Small intestine (tissue), 7 donors: Measurements from ENCODE around the gene KLKB1. TPM values are rescaled to one million over a fixed set of nuclear protein-coding genes. Genes with fewer than 3 reads are reported as not detected.
"Not testable (repeated sequence)": the region's sequence is repeated elsewhere in the genome, so short reads cannot be mapped to it uniquely, and the experiment has no call there.

Experiments
- DNase-seq, 2 donors: peaks; one replicate each; pipeline versions ENCODE4 v3.0.0 to v3.0.0-alpha.2; 2013
- FAIRE-seq: peaks from 2 replicates; lab custom pipeline; 2012; peaks lifted over from hg19 to GRCh38; lab: Jason Lieb, UNC
- H3K27ac ChIP-seq, 3 donors: one replicate each; pipeline ENCODE4 v1.5.1; 2013; ENCODE audit warnings: low read length in 2 of 3, mild to moderate bottlenecking in 2 of 3, control low read depth in 1 of 3, inconsistent platforms in 1 of 3, low read depth in 1 of 3, moderate library complexity in 1 of 3
- H3K27me3 ChIP-seq, 3 donors: one replicate each; pipeline ENCODE4 v1.6.1; 2013; ENCODE audit warnings: low read length in 3 of 3, inconsistent platforms in 1 of 3; ENCODE audit not compliant: control insufficient read depth in 3 of 3, insufficient read depth in 3 of 3
- H3K36me3 ChIP-seq, 3 donors: one replicate each; pipeline ENCODE4 v1.6.1; 2013; ENCODE audit warnings: low read length in 3 of 3, inconsistent platforms in 1 of 3, low read depth in 1 of 3, mild to moderate bottlenecking in 1 of 3, moderate library complexity in 1 of 3; ENCODE audit not compliant: control insufficient read depth in 3 of 3, insufficient read depth in 2 of 3
- H3K4me1 ChIP-seq, 3 donors: one replicate each; pipeline ENCODE4 v1.6.1; 2013; ENCODE audit warnings: low read length in 2 of 3, inconsistent platforms in 1 of 3, low read depth in 1 of 3, mild to moderate bottlenecking in 1 of 3, moderate library complexity in 1 of 3; ENCODE audit not compliant: control insufficient read depth in 3 of 3, insufficient read depth in 2 of 3
- H3K4me3 ChIP-seq, 3 donors: one replicate each; pipeline ENCODE4 v1.5.1; 2013; ENCODE audit warnings: low read length in 3 of 3, control low read depth in 1 of 3, inconsistent platforms in 1 of 3, low read depth in 1 of 3, mild to moderate bottlenecking in 1 of 3, moderate library complexity in 1 of 3
- H3K9me3 ChIP-seq, 2 donors: one replicate each; pipeline ENCODE4 v1.6.1; 2013; ENCODE audit warnings: low read depth in 1 of 2, low read length in 1 of 2; ENCODE audit not compliant: control insufficient read depth in 2 of 2, insufficient read depth in 1 of 2
- WGBS, 3 donors: extraction: QIAGEN DNeasy Blood & Tissue Kit; methylation state at CpG; one replicate each; pipeline ENCODE4 v1.1.7; 2013; 5-methylcytosine and 5-hydroxymethylcytosine counted together
- polyA plus RNA-seq, 4 donors: library from polyadenylated mRNA; stranded (reverse) in 3 of 4; unstranded in 1 of 4; fragments of 200-250 nt in 3 of 4; fragments of 120-200 nt in 1 of 4; gene quantifications; one replicate each; pipeline versions ENCODE4 v1.2.1 to v1.2.3, GENCODE V29; 2013
- donor health status: healthy with polysubstance abuse.
- donor health status: control.
- donor health status: control.
- donor health status: Bipolar disorder and iron deficiency.
- donor health status: healthy.

KLKB1 gene
- polyA plus RNA-seq, 4 donors = 1.2 to 25.0 (median 9.7) TPM

- DNase-seq = no peak
- Histone ChIP-seq H3K27me3 (no peaks in the 10 kb centered on the region), H3K4me1 (no peaks in the 10 kb centered on the region), H3K9me3 (peaks cover 0 to 4% of the 10 kb centered on the region in 2 donors), H3K36me3 (peaks cover 0 to 5% (median 3%) of the 10 kb centered on the region in 3 donors), H3K27ac (no peak overlapping the region), H3K4me3 (no peak overlapping the region)
- WGBS, 3 donors = 74 to 83% (median 77%) methylated on average over 2 of the region's 2 CpGs
- FAIRE-seq = no peak
These were observed 7.1 kb downstream of the KLKB1 start for GRCh38 chr4:186234367-186234766.

- FAIRE-seq = no peak
- H3K4me1 ChIP-seq = no peaks in the 10 kb centered on the region
- DNase-seq = peak in 1 of 2 donors; percentile 28
- peaks cover 0 to 4% of the 10 kb centered on the region in 2 donors for H3K9me3 ChIP-seq
- H3K36me3 ChIP-seq = peaks cover 0 to 5% (median 3%) of the 10 kb centered on the region in 3 donors
- H3K27me3 ChIP-seq = no peaks in the 10 kb centered on the region
- WGBS, 3 donors = 62 to 80% (median 62%) methylated on average over 4 of the region's 4 CpGs
- H3K4me3 ChIP-seq = no peak overlapping the region
- no peak overlapping the region for H3K27ac ChIP-seq
These were observed 8.8 kb downstream of the KLKB1 start for GRCh38 chr4:186236126-186236525.

GRCh38 chr4:186240452-186240847 is 13.1 kb downstream of the KLKB1 start:
- Histone ChIP-seq H3K4me1 (no peaks in the 10 kb centered on the region), H3K27me3 (no peaks in the 10 kb centered on the region), H3K4me3 (no peak overlapping the region), H3K9me3 (peaks cover 0 to 7% of the 10 kb centered on the region in 2 donors), H3K27ac (no peak overlapping the region), H3K36me3 (peaks cover 0 to 3% (median 0%) of the 10 kb centered on the region in 3 donors)
- FAIRE-seq (no peak), DNase-seq (no peak)
- 78 to 90% (median 88%) methylated on average over 7 of the region's 7 CpGs for WGBS, 3 donors

GRCh38 chr4:186240848-186241491 is 13.7 kb downstream of the KLKB1 start:
- no peak overlapping the region for H3K27ac ChIP-seq
- FAIRE-seq = no peak
- peaks cover 0 to 7% of the 10 kb centered on the region in 2 donors for H3K9me3 ChIP-seq
- H3K4me3 ChIP-seq = no peak overlapping the region
- no peaks in the 10 kb centered on the region for H3K4me1 ChIP-seq
- H3K36me3 ChIP-seq = peaks cover 0 to 3% (median 0%) of the 10 kb centered on the region in 3 donors
- no peaks in the 10 kb centered on the region for H3K27me3 ChIP-seq
- WGBS, 3 donors = 72 to 79% (median 75%) methylated on average over 7 of the region's 7 CpGs
- no peak for DNase-seq

- WGBS, 3 donors = 85 to 88% (median 85%) methylated on average over 4 of the region's 4 CpGs
- DNase-seq = no peak
- H3K4me1 ChIP-seq = no peaks in the 10 kb centered on the region
- no peak overlapping the region for H3K4me3 ChIP-seq
- H3K9me3 ChIP-seq = peaks cover 0 to 7% of the 10 kb centered on the region in 2 donors
- no peak overlapping the region for H3K27ac ChIP-seq
- no peaks in the 10 kb centered on the region for H3K27me3 ChIP-seq
- FAIRE-seq = no peak
- H3K36me3 ChIP-seq = peaks cover 0 to 3% (median 0%) of the 10 kb centered on the region in 3 donors
These were observed 14.3 kb downstream of the KLKB1 start for GRCh38 chr4:186241616-186242015.

- not testable (repeated sequence) for H3K4me3 ChIP-seq, DNase-seq, H3K4me1 ChIP-seq, H3K9me3 ChIP-seq, H3K27me3 ChIP-seq, FAIRE-seq, H3K27ac ChIP-seq, H3K36me3 ChIP-seq
- 86 to 93% (median 88%) methylated on average over 10 of the region's 10 CpGs for WGBS, 3 donors
These were observed 14.7 kb downstream of the KLKB1 start for GRCh38 chr4:186242031-186242430.

GRCh38 chr4:186243331-186243730 is 16.0 kb downstream of the KLKB1 start:
- H3K27me3 ChIP-seq = no peaks in the 10 kb centered on the region

GRCh38 chr4:186244835-186245234 is 17.5 kb downstream of the KLKB1 start:
- H3K4me3 ChIP-seq = no peak overlapping the region
- H3K9me3 ChIP-seq = peaks cover 0 to 2% of the 10 kb centered on the region in 2 donors
- no peaks in the 10 kb centered on the region for H3K27me3 ChIP-seq
- peaks cover 0 to under 1% (median 0%) of the 10 kb centered on the region in 3 donors for H3K4me1 ChIP-seq
- H3K36me3 ChIP-seq = no peaks in the 10 kb centered on the region
- 82 to 88% (median 87%) methylated on average over 5 of the region's 5 CpGs for WGBS, 3 donors
- FAIRE-seq (no peak), DNase-seq (no peak)
- H3K27ac ChIP-seq = no peak overlapping the region

More at GRCh38 chr4:186243331-186243730, 16.0 kb downstream of the KLKB1 start:
- 85 to 95% (median 86%) methylated on average over 2 of the region's 2 CpGs for WGBS, 3 donors
- Histone ChIP-seq H3K9me3 (peaks cover 0 to 4% of the 10 kb centered on the region in 2 donors), H3K27ac (no peak overlapping the region), H3K4me3 (no peak overlapping the region), H3K4me1 (no peaks in the 10 kb centered on the region), H3K36me3 (peaks cover 0 to under 1% (median 0%) of the 10 kb centered on the region in 3 donors)
- no peak for DNase-seq
- FAIRE-seq = no peak
